Measurements from ENCODE around the gene CD2.

DNA sequence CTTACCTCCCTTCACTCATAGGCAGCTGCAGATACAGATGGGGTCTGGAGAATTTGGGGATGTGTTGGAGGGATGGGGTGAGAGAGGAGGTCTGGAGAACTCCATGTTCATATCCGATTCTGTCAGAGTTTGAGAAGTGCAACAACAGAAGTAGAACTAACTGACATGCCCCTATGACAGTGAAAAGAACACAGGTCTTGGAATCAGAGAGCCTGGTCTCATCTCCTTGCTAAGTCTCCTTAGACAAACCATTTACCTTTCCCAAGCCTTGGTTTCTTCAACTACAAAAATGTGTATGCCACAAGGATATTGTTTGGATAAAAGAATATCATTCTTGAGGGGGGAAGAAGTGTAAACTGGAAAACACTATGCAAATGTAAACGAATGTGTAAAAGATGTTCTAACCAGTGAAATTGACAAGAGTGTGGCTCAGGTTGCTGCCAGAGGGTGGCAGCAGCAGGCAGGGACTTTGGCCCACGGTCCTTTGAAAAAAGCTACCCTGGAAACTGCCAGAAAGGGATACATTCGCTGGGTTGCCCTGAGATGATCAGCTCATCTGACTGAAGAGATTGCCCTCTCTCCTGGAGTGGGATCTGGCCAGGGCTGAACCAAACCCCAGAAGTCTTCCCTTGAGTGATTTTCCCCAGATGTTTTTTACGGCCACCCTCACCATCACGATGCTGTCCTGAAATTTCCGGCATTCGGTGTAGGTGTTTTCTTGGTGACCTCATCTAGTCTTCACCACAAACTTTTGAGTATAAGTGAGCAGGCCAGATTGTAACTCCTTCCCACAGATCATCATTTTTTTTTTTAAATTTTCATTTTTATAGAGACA is 17.0 kb upstream of the CD2 start:
- TF ChIP-seq POLR2A (IDR thresholded peaks at IDR 0.05; ENCODE audit: low read depth, low read length) = no peak
- TF ChIP-seq, protein P1, sequence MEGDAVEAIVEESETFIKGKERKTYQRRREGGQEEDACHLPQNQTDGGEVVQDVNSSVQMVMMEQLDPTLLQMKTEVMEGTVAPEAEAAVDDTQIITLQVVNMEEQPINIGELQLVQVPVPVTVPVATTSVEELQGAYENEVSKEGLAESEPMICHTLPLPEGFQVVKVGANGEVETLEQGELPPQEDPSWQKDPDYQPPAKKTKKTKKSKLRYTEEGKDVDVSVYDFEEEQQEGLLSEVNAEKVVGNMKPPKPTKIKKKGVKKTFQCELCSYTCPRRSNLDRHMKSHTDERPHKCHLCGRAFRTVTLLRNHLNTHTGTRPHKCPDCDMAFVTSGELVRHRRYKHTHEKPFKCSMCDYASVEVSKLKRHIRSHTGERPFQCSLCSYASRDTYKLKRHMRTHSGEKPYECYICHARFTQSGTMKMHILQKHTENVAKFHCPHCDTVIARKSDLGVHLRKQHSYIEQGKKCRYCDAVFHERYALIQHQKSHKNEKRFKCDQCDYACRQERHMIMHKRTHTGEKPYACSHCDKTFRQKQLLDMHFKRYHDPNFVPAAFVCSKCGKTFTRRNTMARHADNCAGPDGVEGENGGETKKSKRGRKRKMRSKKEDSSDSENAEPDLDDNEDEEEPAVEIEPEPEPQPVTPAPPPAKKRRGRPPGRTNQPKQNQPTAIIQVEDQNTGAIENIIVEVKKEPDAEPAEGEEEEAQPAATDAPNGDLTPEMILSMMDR (IDR thresholded peaks at IDR 0.05; ENCODE audit: extremely low read depth in 1 of 2, insufficient read depth in 1 of 2, low read depth in 1 of 2, low read length in 2 of 2) = peak; percentile 77 to 80
- TF ChIP-seq EZH2 (IDR thresholded peaks at IDR 0.05; ENCODE audit: borderline replicate concordance, low read depth, low read length, severe bottlenecking) = no peak
- TF ChIP-seq POLR2AphosphoS5 (IDR thresholded peaks at IDR 0.05; ENCODE audit: insufficient read depth, low read depth, low read length) = no peak
- no peak for TF ChIP-seq GATA2 (IDR thresholded peaks at IDR 0.05; ENCODE audit: insufficient read depth, insufficient read length, low read depth, low read length)
- no peak for TF ChIP-seq JUN (IDR thresholded peaks at IDR 0.05; ENCODE audit: borderline replicate concordance, insufficient read depth, insufficient read length, low read depth)
- no peak for TF ChIP-seq MYC (IDR thresholded peaks at IDR 0.05; ENCODE audit: low read depth, low read length)
